Mesodermal cell (in vitro differentiated cells): ENCODE data around the gene KLK14.

Experiments used
- H3K27ac ChIP-seq: 2 replicates; pipeline ENCODE4 v1.7.0; 2013; ENCODE audit warnings: mild to moderate bottlenecking, low read depth, low read length, moderate library complexity; ENCODE audit not compliant: severe bottlenecking
- H3K36me3 ChIP-seq: 2 replicates; pipeline ENCODE4 v1.7.1; 2013; ENCODE audit warnings: mild to moderate bottlenecking, low read length, moderate library complexity; ENCODE audit not compliant: control insufficient read depth, insufficient read depth
- H3K4me1 ChIP-seq: one replicate; pipeline ENCODE4 v1.7.1; 2013; ENCODE audit warnings: mild to moderate bottlenecking, low read length; ENCODE audit not compliant: insufficient read depth, control insufficient read depth, poor library complexity, severe bottlenecking
- H3K4me3 ChIP-seq: 2 replicates; pipeline ENCODE4 v1.7.0; 2013; ENCODE audit warnings: low read length, control low read depth, mild to moderate bottlenecking; ENCODE audit not compliant: insufficient read depth, poor library complexity, severe bottlenecking; ENCODE audit errors: extremely low read depth
- H3K9me3 ChIP-seq: 2 replicates; pipeline ENCODE4 v1.7.1; 2013; ENCODE audit warnings: mild to moderate bottlenecking, low read length, moderate library complexity; ENCODE audit not compliant: control insufficient read depth
- WGBS, 2 experiments: methylation state at CpG; one replicate each; pipeline ENCODE4 v1.1.5; 2013; ENCODE audit warnings: missing lambda C conversion rate in 2 of 2; ENCODE audit not compliant: insufficient coverage in 2 of 2; 5-methylcytosine and 5-hydroxymethylcytosine counted together

KLK14 gene

DNA sequence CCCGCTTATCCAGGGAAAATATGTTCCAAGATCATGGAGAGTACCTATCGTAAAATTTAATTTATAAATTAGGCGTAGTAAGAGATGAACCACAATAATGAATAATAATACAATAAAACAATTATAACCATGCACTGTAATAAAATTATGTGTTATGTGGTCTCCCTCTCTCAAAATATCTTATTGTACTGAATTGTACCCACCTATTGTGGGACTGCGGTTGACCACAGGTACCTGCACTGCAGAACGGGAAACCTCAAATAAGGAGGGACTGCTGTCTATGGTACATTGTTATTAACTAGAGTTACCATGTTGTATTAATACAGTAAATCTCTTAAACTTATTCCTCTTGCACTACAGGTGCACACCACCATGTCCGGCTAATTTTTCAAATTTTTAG is 42.5 kb downstream of the KLK14 start:
- no peaks in the 10 kb centered on the region for H3K9me3 ChIP-seq
- H3K27ac ChIP-seq = no peak overlapping the region
- no peak overlapping the region for H3K4me3 ChIP-seq
- no peaks in the 10 kb centered on the region for H3K36me3 ChIP-seq
- no CpG with 5 or more reads among the region's 6 CpGs for WGBS, 2 experiments
- no peaks in the 10 kb centered on the region for H3K4me1 ChIP-seq

DNA sequence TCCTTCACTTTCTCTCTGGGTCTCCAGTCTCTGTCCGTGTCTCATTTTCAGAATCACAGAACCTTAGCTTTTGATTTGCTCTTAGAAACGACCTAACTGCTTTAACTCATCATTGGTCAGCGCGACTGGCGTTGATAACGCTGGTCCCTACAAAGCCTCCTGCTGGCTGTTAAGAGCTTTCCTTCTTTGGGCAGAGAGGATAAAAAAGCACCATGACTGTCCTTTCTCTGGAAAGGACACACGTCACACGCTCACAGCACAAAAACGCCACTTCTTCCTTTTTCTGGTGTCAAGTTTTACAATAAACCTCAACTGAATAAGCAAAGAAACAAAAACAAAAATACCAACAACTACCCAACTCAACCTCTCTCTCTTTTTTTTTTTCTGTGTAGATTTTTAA is 46.2 kb downstream of the KLK14 start:
- Histone ChIP-seq H3K36me3 (no peaks in the 10 kb centered on the region), H3K9me3 (no peaks in the 10 kb centered on the region), H3K27ac (no peak overlapping the region), H3K4me3 (no peak overlapping the region), H3K4me1 (no peaks in the 10 kb centered on the region)
- WGBS, 2 experiments = 62 to 68% methylated on average over 6 to 7 of the region's 9 CpGs

DNA sequence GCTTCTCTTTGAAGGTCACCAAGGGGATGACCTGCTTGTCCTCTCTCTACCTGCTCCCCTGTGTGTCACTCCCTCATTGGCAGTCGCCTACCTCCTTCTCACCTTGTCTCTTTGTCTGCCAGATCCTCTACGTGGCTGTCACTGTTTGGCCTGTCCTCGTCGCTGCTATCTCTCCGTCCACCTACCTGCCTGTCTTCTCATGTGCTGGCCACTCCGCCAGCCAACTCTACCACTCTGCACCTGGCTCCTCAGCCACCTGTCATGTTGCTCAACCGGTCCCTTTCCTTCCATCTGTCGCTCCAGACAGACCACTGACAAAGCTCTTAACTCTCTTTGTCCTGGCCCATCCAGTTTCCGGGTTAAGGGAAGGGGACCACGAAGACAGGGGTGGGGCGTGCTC is 48.0 kb downstream of the KLK14 start, which contains the start of gene KLK12:
Gene KLK12 (minus strand): TSS at position 299 of the 400 bp plus-strand sequence. CDS start 381 bp downstream, outside the sequence.
- no peaks in the 10 kb centered on the region for H3K4me1 ChIP-seq
- 72 to 85% methylated on average over 8 to 9 of the region's 11 CpGs for WGBS, 2 experiments

DNA sequence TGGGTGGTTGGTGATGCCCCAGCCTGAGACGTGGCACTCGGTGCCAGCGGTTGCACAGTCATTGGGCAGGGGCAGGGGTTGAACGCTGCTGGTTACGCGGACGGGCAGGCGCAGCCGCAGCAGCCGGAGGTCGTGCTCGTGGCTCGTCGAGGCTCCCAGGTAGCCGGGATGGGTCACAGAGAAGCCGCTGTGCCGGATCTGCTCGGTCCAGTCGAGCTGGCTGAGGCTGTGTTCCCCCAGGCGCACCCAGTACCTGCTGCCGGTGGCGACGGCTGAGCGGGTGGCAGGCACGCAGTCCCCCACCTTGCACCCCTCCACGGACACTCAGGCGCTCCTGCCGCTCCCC is 50.8 kb downstream of the KLK14 start:
- no peaks in the 10 kb centered on the region for H3K9me3 ChIP-seq
- WGBS, 2 experiments = 94% methylated on average over 19 to 28 of the region's 28 CpGs
- H3K4me3 ChIP-seq = no peak overlapping the region
- no peaks in the 10 kb centered on the region for H3K36me3 ChIP-seq
- no peaks in the 10 kb centered on the region for H3K4me1 ChIP-seq
- no peak overlapping the region for H3K27ac ChIP-seq

More for the DNA sequence above, 48.0 kb downstream of the KLK14 start, which contains the start of gene KLK12:
- Histone ChIP-seq H3K36me3 (no peaks in the 10 kb centered on the region), H3K27ac (no peak within 1 kb of the TSS), H3K9me3 (no peaks in the 10 kb centered on the region), H3K4me3 (no peak within 1 kb of the TSS)

DNA sequence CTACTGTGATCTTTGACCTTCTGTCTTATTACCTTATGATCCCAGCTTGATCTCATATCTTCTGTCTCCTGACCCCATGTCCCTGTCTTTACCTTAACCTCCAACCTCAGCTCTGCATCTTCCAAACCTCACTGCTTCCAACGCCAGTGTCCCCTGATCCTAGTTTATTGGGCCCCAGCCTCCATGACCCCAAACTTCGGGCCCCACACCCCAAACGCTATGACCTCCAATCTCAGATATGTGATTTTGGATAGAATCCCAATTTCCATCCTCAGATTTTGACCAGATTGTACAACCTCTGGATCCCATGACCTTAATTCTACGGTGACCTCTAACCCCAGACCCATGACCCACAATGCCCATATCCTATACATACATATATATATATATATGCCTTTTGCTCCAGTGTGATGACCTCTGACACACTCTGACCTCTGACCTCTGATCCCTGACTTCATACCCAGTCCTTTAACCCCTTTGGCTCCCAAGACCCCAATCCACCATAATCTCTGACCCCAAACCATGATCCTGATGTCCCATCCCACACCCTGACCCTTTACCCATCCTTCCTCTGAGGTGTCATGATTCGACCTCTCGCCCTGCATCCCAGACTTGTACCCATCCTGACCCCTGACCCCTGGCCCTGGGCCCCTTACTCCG is 51.3 kb downstream of the KLK14 start:
- H3K27ac ChIP-seq = no peak overlapping the region
- no peak overlapping the region for H3K4me3 ChIP-seq
- no peaks in the 10 kb centered on the region for H3K36me3 ChIP-seq
- H3K4me1 ChIP-seq = no peaks in the 10 kb centered on the region
- no peaks in the 10 kb centered on the region for H3K9me3 ChIP-seq
- WGBS, 2 experiments = 94 to 95% methylated on average over 5 to 6 of the region's 7 CpGs

DNA sequence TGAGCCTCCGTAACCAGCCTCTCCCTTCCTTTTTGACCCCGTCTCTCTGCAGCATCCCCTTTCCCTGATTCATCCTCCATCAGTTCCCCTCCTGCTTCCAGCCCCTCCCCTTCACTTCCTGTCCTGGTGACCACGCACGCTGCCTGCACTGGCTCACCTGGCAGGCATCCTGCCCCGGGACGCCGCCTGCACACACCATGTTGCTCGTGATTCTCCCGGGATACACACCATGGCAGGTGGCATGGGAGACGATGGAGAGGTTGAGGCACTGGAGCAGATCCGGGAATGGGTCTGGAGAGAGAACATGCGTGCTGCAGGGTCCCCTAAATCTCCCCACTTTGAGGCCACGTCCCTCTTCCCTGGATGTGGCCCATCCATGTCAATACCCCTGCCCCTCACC is 52.1 kb downstream of the KLK14 start:
- WGBS, 2 experiments = 90 to 91% methylated on average over 7 to 10 of the region's 13 CpGs
- no peak overlapping the region for H3K4me3 ChIP-seq
- H3K27ac ChIP-seq = no peak overlapping the region
- no peaks in the 10 kb centered on the region for H3K36me3 ChIP-seq
- H3K9me3 ChIP-seq = no peaks in the 10 kb centered on the region
- H3K4me1 ChIP-seq = no peaks in the 10 kb centered on the region

DNA sequence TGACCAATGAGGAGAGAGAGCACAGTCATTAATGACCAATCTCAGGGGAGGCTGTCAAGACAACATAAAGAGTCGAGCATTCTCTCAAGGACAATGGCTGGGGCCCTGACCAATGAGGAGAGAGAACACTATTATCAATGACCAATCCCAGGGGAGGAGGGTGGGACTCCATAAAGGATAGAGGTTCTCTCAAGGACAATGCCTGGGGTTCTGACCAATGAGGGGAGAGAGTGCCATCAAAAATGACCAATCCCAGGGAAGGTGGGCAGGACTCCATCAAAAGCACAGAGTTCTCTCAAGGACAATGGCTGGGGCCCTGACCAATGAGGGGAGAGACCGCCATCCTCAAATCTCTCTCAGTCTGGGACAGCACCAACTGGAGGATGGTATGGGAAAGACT is 53.0 kb downstream of the KLK14 start:
- Histone ChIP-seq H3K4me3 (no peak overlapping the region), H3K9me3 (no peaks in the 10 kb centered on the region), H3K4me1 (no peaks in the 10 kb centered on the region), H3K27ac (no peak overlapping the region), H3K36me3 (no peaks in the 10 kb centered on the region)
- 100% methylated on average over 1 of the region's 2 CpGs; no CpG with 5 or more reads in 1 of the 2 experiments for WGBS, 2 experiments
